GM12891 (cell line): ENCODE data around the gene TACC2.

Experiments used
- DNase-seq: peaks from one replicate; pipeline ENCODE4 v3.0.0; 2011; ENCODE audit warnings: low spot score; ENCODE audit not compliant: insufficient read length
- FAIRE-seq: peaks from 2 replicates; lab custom pipeline; 2011; peaks lifted over from hg19 to GRCh38; lab: Jason Lieb, UNC
- PAX5 ChIP-seq: IDR thresholded peaks from 2 replicates; pipeline ENCODE4 v1.6.1; 2011; ENCODE audit warnings: low read length, moderate library complexity, mild to moderate bottlenecking; ENCODE audit not compliant: insufficient read depth, severe bottlenecking
- POLR2A ChIP-seq: IDR thresholded peaks from 2 replicates; pipeline ENCODE4 v1.6.1; 2011; ENCODE audit warnings: low read depth, low read length, control low read depth
- POLR2AphosphoS5 ChIP-seq: IDR thresholded peaks from 2 replicates; pipeline ENCODE4 v1.6.1; 2011; ENCODE audit warnings: low read depth, low read length, control low read depth
- POU2F2 ChIP-seq: IDR thresholded peaks from 2 replicates; pipeline ENCODE4 v1.6.1; 2011; ENCODE audit warnings: low read depth, mild to moderate bottlenecking, control low read depth, low read length, moderate library complexity
- SPI1 ChIP-seq: IDR thresholded peaks from 2 replicates; pipeline ENCODE4 v1.6.1; 2011; ENCODE audit warnings: low read depth, low read length, control low read depth
- TAF1 ChIP-seq: IDR thresholded peaks from 2 replicates; pipeline ENCODE4 v1.6.1; 2011; ENCODE audit warnings: low read depth, low read length, control low read depth

The TACC2 gene

DNA sequence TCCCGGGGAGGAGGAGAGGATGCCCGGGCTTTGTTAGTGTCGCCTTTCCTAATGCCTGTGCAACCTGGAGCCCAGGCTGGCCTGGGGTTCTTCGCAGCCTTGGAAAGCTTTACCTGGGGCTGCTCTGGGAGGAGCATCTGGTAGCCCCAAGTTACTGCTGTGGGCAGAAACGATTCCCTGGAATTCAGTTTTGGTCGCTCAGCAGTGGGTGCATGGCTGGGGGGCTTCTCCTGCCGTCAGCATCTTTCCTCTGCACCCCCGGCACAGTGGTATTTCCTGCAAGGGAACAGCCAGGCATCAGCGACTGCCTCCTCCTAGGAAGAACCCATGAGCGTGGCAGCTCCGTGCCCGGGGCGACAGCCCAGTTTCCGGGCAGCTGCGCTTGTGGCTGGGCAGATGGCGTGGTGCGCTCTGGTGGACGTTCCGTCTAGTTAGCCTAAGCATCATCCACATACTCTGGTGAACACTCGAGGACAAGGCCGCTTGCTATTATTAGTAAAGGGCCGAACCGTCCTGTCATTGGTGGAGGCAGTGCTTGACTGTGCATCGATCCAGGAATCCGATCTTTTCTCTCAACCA, 175.1 kb downstream of the TACC2 start:
- no peak for FAIRE-seq

DNA sequence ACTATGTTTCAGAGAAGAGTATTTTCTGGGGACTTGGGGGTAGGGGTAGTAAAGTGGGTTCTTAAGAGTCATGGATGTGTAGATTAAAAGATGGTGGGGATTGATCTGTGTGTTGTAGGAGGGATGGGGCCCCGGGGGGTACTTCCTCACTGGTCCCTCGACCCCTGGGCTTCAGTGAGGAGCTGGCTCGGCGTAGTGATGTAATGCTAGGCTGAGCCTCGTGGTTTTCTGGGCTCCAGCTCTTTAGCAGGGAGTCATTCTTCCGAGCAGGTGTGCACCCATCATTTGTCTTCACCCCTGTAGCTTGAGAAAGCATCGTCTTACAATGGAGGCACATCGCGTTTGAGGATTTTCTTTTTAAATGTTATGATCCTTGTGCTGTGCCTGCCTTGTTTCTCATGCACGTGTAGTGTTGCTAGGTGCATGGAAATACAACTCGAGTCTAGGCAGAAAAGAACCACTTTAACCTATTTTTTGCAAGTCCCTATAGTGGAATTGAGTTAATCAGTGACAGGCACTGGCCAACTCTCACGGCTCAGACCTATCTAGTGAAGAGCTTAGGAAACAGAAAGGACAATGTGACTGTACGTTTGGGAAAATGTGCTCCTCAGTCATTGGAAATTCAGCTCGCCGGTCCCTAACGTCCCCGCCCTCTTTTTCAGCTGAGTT, 176.0 kb downstream of the TACC2 start:
- FAIRE-seq: no peak
- DNase-seq: no peak
- TF ChIP-seq TAF1 (no peak), PAX5 (no peak), SPI1 (no peak), POLR2A (no peak), POU2F2 (no peak), POLR2AphosphoS5 (no peak)

More for the DNA sequence above, 175.1 kb downstream of the TACC2 start:
- TF ChIP-seq PAX5 (no peak), POU2F2 (no peak), TAF1 (no peak), POLR2AphosphoS5 (no peak), POLR2A (no peak), SPI1 (no peak)
- DNase-seq: no peak

DNA sequence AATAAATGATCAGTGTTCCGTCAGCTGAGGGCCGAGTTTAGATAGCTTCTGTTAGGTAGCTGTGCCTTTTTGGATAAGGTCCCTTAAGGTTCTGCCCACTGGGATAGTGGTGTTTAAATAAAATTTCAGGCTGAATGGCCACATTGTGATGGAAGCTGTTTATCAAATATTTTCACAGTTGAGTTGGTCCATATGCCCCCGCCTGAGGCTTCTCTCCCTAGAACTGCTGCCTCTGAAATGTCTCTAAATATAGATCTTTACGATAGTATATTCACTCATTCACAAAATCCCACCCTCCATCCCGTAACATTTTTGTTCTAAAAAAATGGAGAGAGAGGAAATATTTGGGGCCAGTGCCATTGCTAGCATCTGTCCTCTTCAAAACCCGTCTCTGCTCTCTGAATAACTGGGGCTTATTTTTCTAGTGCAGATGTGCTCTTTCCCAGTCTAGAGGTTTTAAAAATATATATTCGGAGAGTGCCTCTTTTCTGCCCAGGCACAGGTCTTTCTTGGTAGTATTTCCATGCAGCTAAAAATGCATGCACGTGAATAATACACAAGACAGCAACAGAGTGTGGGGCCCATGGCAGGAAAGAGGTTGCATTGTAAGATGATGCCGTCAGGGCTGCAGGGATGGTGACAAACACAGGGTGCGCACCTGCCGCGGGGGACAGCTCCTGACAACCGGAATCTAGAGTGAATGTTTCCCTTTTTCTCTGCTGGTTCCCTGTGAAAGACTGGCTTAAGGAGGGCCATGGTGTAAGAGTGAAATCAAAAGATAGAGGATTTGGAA, 176.7 kb downstream of the TACC2 start:
- FAIRE-seq: no peak
- no peak for DNase-seq

DNA sequence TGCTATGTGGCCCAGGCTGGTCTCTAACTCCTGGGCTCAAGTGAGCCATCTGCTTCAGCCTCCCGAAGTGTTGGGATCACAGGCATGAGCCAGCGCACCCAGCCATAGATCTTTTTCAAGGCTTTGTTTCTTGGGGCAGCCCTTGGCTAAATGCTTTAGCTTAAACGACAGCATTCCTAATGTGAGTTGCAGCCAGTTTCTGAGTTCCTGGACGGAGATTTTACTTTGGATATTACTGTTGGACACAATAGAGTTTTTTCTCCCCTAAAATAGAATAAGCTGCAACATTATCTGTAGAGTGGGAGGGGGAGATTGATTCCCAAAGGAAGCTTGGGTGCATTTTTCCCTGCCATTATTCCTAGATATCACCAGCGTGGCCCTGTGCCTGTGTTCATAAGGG, 179.1 kb downstream of the TACC2 start:
- TF ChIP-seq POLR2AphosphoS5 (no peak), POLR2A (no peak), TAF1 (no peak), SPI1 (no peak)
- FAIRE-seq (no peak), DNase-seq (no peak)

More for the DNA sequence above, 176.7 kb downstream of the TACC2 start:
- TF ChIP-seq POLR2A: no peak

DNA sequence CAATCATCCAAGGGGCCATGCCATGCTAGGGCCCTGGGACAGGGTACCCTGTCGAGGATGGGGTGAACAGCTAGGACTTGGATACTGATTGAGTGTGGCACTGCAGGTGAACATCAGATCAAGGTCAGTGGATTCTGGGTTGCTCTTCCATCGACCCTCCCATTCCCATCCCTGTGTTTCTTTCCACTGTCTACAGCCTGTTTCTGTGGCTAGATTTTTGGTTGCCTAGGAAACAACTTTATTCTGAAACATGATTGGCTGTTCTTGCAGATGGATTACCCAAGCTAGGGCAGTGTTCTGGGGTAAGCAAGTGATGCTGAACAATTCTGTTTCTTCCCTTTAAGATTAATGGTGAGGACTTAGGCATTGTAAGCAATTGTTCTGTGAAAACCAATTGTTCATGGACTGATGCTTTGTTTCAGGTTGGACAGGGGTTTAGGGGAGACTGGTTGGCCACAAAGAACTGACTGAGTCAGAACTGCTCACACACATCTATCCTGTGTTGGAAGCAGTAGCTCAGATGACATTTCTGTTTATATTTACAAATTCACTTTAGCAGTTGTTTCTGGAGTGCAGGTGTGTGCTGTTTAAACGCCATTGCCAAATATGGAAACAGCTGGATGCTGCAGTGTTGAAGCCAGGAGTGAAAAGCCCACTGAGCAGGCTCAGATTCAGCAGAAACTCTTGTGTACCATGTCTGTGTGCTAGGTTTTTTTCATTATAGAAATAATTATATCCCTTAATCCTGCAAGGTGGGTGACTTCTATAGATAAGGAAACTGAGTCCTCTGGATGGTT, 179.8 kb downstream of the TACC2 start:
- TF ChIP-seq POU2F2 (no peak), POLR2AphosphoS5 (no peak), TAF1 (no peak), SPI1 (no peak), POLR2A (no peak), PAX5 (no peak)
- DNase-seq (no peak), FAIRE-seq (no peak)

DNA sequence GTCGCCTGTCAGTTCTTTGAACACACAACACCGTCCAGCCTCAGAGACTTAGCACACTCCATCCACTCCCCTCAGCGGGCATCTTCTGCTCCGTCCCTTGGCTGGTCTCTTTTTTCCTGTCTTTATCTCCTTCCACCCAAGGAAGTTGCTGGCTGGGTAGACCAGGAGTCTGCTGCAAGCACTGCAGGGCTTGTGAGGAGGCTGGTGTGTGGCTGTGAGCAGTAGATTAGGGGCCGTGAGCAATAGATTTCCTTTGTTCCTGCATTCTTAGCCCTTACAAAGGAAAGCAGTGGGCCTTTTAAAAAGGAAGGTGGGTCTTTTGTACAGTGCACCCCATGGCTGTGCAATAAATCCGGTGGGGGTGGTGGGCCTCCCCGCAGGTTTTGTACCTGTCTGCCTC, 181.8 kb downstream of the TACC2 start:
- no peak for DNase-seq
- no peak for FAIRE-seq

DNA sequence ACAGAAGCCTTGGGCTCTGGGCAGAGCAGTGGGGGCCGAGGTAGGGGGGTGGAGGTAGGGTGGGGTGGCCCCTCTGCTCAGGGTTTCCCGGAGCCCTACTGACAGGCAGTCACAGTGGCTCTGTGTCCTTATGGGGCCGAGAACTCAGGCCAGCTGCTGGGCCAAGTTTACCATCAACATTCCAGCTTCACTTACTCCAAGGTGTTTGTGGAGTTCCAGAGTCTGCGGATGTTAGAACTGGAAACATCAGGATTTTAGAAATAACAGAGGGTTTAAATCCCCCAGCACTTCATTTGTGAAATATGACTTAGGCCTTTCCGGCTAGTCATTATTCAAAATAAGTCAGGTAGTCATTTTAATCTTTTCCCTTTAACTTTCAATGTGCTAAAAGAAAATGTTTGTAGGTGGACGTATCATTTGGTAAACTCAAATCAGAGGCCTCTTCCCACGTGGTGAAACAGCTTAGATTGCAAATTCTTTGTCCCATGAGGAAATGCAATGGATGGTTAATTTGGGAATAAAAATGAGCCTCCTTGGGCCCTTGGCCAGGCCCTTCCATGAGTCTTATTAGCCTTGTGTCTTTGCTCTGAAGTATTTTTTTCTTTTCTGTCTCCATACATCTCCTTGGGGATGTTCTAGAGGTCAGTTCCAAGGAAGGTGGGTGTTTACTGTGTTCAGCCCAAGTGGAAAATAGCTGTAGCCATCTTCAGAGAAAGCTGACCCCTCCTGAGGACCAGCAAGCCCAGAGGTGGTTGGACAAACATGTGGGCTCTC, 182.5 kb downstream of the TACC2 start:
- DNase-seq (no peak), FAIRE-seq (no peak)
- TF ChIP-seq TAF1: no peak
- TF ChIP-seq SPI1: no peak
- TF ChIP-seq POU2F2: no peak
- no peak for TF ChIP-seq POLR2AphosphoS5
- no peak for TF ChIP-seq PAX5
- no peak for TF ChIP-seq POLR2A

More for the DNA sequence above, 181.8 kb downstream of the TACC2 start:
- TF ChIP-seq PAX5 (no peak), POLR2AphosphoS5 (no peak), POLR2A (no peak), TAF1 (no peak), SPI1 (no peak), POU2F2 (no peak)

DNA sequence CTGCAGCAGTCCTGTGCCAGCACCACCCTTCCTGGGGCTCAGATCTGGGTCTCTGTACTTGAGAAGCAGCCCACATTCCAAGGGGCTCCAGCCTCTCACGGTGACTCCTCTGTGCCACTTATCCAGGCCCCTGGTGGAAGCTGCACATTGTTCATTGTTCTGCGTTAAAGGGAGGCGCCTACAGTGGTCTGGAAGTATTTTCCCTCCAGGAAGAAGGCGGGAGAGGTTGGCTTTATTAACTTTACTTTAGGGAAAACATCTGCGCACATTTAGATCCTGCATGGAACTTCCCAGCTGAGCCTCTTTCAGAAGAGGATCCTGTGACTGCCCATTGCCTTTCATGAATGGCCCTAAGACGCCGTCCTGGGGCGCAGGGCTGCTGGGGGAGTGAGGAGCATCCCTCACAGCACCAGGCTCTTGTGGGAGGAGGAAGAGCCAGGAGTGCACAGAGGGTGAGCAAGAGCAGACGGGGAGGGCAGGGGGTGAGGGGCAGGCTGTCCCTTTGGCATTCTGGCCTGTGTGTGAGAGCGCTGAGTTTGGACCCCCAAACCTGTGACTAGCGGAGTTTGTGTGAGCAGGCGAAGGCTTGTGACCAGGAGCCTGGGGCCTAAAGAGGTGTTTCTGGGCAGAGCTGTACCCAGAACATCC, 183.5 kb downstream of the TACC2 start:
- no peak for DNase-seq
- TF ChIP-seq PAX5: no peak
- TF ChIP-seq SPI1: no peak
- TF ChIP-seq POU2F2: no peak
- no peak for TF ChIP-seq POLR2AphosphoS5
- TF ChIP-seq POLR2A: no peak
- no peak for TF ChIP-seq TAF1
- no peak for FAIRE-seq
